HCT116 (cell line): ENCODE results near the gene FAM151A.

Experiments
- CTCF ChIP-seq, 3 experiments: fragments of 200-600 bp in 1 of 3; sonication (generic) in 1 of 3; IDR thresholded peaks in 2 of 3; conservative IDR thresholded peaks in 1 of 3; 2 replicates each; pipeline ENCODE4 v1.5.1; 2012 to 2017; ENCODE audit warnings: low read depth in 2 of 3, low read length in 2 of 3, antibody characterized with exemption in 1 of 3, borderline replicate concordance in 1 of 3, control low read depth in 1 of 3, mild to moderate bottlenecking in 1 of 3, mixed read lengths in 1 of 3, mixed run types in 1 of 3, moderate library complexity in 1 of 3; ENCODE audit not compliant: insufficient read depth in 1 of 3
- EZH2 ChIP-seq: fragments of 200-600 bp; sonication (generic); IDR thresholded peaks from 2 replicates; pipeline ENCODE4 v1.6.1; 2017; ENCODE audit warnings: antibody characterized with exemption, mixed run types
- EZH2phosphoT487 ChIP-seq: fragments of 200-600 bp; IDR thresholded peaks from 2 replicates; pipeline ENCODE4 v1.6.1; 2018; ENCODE audit warnings: antibody characterized with exemption, borderline replicate concordance
- POLR2A ChIP-seq: IDR thresholded peaks from 2 replicates; pipeline ENCODE4 v1.7.0; 2011; ENCODE audit warnings: borderline replicate concordance; ENCODE audit not compliant: insufficient read depth, insufficient read length; ENCODE audit errors: extremely low read depth
- POLR2AphosphoS5 ChIP-seq: IDR thresholded peaks from 2 replicates; pipeline ENCODE4 v1.6.1; 2011; ENCODE audit warnings: mild to moderate bottlenecking, low read depth, low read length, moderate library complexity

- TF ChIP-seq CTCF (IDR thresholded peaks at IDR 0.05 in 2 of 3, conservative IDR thresholded peaks at IDR 0.05 in 1 of 3; ENCODE audit: borderline replicate concordance in 1 of 3, insufficient read depth in 1 of 3, low read depth in 2 of 3, low read length in 2 of 3) (no peak), EZH2 (no peak), EZH2phosphoT487 (no peak), POLR2A (no peak), POLR2AphosphoS5 (no peak)
Measured at GRCh38 chr1:54610601-54611580, 12.4 kb downstream of the FAM151A start.
